ENCODE measurements around the gene DCP2.
A peak's percentile ranks its signal among the peaks of the same experiment; 100 is the strongest.
"Not testable (repeated sequence)": the region's sequence is repeated elsewhere in the genome, so short reads cannot be mapped to it uniquely, and the experiment has no call there.

DCP2 gene

GRCh38 chr5:112957036-112957808 lies 19.4 kb upstream of the DCP2 start:
- DNase-seq (ENCODE audit: low read depth), result no peak
- TF ChIP-seq CTCF (conservative IDR thresholded peaks at IDR 0.05; ENCODE audit: low read depth, low read length), result no peak
- H3K4me3 ChIP-seq (ENCODE audit: low read depth, low read length), result no peak overlapping the region

- no peak for TF ChIP-seq CTCF (conservative IDR thresholded peaks at IDR 0.05; ENCODE audit: low read depth, low read length)
Measured at GRCh38 chr5:112958093-112959088, 18.2 kb upstream of the DCP2 start.

GRCh38 chr5:112959872-112960271 lies 16.7 kb upstream of the DCP2 start:
- DNase-seq (ENCODE audit: low read depth), result peak; percentile 60
- not testable (repeated sequence) for H3K4me3 ChIP-seq (ENCODE audit: low read depth, low read length)

More at GRCh38 chr5:112958093-112959088, 18.2 kb upstream of the DCP2 start:
- H3K4me3 ChIP-seq (ENCODE audit: low read depth, low read length), result no peak overlapping the region
- DNase-seq (ENCODE audit: low read depth), result peak; percentile 96

GRCh38 chr5:112960315-112960714 lies 16.3 kb upstream of the DCP2 start:
- H3K4me3 ChIP-seq (ENCODE audit: low read depth, low read length), result no peak overlapping the region
- TF ChIP-seq CTCF (conservative IDR thresholded peaks at IDR 0.05; ENCODE audit: low read depth, low read length), result no peak
- no peak for DNase-seq (ENCODE audit: low read depth)

- no peak overlapping the region for H3K4me3 ChIP-seq (ENCODE audit: low read depth, low read length)
- no peak for TF ChIP-seq CTCF (conservative IDR thresholded peaks at IDR 0.05; ENCODE audit: low read depth, low read length)
- no peak for DNase-seq (ENCODE audit: low read depth)
Measured at GRCh38 chr5:112960863-112961504, 15.6 kb upstream of the DCP2 start.

- not testable (repeated sequence) for DNase-seq (ENCODE audit: low read depth); H3K4me3 ChIP-seq (ENCODE audit: low read depth, low read length)
Measured at GRCh38 chr5:112963374-112963733, 13.2 kb upstream of the DCP2 start.

- DNase-seq (ENCODE audit: low read depth), result no peak
- no peak for TF ChIP-seq CTCF (conservative IDR thresholded peaks at IDR 0.05; ENCODE audit: low read depth, low read length)
- no peak overlapping the region for H3K4me3 ChIP-seq (ENCODE audit: low read depth, low read length)
Measured at GRCh38 chr5:112965733-112966306, 10.8 kb upstream of the DCP2 start.

Data from choroid plexus epithelial cell (primary cell).